CD4-positive, alpha-beta T cell treated with Interleukin-17A for 1 hour (primary cell): ENCODE results near the gene PLCG1.
"Not testable (repeated sequence)": the region's sequence is repeated elsewhere in the genome, so short reads cannot be mapped to it uniquely, and the experiment has no call there.

Experiments
- DNase-seq: peaks from one replicate; pipeline ENCODE4 v3.0.0-alpha.2; 2020

Gene PLCG1

DNA sequence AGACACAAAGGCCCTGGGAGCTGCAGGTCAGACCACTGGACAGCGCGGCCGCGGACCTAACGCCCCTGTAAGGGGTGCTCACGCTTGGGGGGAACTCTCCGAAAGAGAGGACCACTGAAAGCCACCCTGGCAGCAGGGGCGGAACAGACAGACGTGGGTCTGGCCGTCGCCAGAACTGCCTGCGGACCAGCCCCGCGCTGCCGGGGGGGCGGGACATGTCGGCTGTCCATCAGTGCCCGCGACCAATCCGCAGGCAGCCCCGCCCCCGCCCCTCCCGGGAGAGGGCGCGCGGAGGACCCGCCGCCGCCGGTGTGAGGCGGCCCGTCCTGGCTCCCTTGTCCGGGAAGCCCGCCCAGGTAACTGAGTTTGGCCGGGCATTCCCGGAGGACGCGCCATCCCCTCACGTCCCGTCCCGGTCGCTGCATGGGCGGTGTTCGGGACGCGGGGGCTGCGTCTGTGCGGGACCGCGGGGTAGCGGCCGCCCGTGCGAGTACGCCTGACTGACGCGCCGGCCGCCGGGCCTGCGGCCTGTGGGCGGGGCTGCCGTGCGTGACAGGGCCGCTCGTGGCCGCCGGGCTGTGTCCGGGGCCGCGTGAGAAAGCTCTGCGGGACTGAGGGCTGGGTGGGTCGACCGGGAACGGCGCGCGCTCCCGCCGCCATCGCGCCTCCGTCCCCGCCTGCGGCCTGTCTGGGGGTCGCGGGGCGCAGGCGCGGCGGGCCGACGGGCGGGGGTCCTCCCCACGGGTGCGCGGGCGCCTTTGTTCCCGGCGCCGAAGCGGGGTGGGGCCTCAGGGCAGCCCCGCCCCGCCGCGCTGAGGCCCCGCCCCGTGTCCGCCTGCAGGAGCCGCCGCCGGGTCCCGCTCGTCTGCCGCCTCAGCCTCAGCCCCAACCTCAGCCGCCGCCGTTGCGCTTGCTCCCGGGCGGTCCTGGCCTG, at the start of gene PLCG1:
Gene PLCG1 (plus strand): TSS at position 864 of the 934 bp plus-strand sequence. CDS start 99 bp downstream, outside the sequence.
- peak; percentile 84 for DNase-seq

DNA sequence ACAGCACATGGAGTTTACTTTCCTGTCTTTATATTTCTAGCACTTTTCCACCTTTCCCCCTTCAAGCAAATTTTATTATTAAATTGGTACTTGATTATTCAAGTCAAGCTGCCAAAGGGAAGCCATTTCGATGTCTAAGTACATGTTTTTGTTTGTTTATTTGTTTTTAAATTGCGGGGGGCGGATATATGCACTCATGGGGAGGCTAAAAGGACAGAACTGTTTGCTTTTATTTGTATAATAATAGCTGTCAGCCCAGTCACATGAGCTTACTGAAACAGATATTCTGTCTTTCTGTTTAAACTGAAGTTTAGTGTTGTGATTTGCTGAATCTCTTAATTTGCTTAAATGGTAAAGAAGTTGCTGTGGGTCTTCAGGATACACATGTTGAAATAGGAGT, 49.6 kb upstream of the PLCG1 start:
- no peak for DNase-seq

DNA sequence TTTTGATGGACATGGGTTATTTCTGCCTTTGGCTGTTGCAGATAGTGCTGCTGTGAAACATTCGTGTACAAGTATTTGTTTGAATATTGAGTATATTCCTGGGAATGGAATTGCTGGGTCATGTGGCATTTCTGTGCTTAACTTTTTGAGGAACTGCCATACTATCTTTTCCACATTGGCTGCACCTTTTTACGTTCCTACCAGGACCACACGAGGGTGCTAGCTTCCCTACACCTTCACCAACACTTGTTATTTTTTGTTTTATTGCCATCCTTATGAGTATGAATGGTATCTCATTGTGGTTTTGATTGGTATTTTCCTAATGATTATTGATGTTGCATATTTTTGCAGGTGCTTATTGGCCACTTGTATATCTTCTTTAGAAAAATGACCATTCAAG, 47.8 kb upstream of the PLCG1 start:
- no peak for DNase-seq

DNA sequence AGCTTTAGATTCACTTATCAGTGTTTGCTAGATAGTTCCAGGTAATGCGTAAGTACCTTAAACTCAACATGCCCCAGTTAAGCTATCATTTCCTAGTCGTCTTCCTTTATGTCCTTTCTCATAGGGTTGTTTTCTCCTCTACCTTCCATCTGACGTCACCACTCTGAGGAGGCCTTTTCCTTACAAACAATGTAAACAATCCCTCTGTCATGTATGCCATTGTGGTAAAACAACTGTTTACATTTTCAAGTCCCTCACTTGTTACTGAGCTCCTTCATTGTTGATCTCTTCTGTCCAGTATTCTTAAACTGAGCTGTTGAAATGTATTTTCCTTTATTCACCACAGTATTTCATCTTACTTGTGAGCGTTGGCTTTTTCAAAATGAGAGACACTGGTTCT, 45.4 kb upstream of the PLCG1 start:
- no peak for DNase-seq

DNA sequence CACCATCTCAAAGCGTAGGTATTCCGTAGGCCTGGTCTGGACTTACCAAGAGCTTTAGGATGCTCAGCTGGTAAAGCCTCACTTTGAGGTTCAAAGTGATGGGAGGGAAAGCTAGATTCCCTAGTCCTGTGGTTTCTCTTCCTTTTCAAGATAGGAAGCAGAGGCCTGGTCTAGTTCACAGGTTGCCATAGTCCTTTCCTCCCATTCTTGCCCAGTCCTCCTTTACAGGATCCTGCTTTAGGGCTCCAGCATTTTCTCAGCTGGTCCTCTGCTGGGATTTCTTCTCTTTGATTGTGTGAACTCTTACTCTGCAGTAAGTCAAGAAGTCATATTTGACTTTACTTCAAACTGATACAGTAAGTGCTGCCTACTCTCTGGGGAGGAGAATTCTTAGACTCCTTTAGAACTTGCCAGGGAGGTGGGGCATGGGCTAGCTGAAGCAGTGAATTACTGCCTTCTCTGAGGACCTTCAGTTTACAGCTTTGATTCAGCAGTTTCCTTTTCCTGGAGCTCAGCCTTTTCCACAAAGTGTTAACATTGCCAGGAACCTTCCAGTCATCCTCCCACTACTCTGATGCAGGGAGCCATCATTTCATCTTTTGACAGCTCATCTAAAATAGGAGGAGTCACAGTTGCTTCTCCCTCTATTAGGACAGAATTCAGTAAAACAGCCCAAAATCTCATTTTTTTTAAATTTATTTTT, 42.8 kb upstream of the PLCG1 start:
- no peak for DNase-seq

DNA sequence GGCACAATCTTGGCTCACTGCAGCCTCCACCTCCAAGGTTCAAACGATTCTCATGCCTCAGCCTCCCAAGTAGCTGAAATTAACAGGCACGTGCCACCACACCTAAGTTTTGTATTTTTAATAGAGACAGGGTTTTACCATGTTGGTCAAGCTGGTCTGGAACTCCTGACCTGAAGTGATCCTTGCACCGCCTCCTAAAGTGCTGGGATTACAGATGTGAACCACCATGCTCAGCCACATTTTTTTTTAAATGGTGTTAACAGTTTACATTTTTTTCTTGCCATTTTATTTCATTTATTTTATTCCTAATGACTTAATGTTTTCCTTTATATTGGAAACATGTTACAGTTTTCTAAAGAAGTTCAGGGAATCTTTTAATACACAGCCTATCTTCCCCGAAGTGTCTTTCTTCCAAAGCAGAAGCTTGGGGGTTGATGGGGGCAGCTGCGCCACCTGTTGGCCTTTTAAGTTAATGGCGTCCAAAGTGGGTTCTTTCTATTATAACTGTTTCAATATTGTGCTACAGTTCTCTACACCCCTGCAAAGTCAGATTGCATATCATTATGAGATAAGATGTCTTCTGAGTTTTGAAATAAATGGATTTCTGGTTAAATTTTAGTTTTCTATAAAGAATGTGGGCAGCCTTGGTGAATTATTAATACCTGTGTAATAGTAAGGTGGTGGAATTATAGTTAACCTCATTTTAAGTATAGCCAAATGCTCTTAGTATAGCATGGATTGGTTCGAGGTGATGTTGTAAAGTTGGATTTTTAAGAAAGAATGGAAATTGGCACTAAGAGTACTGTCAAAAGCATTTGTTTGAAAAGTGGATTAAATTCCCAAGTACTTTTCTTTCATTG, 42.0 kb upstream of the PLCG1 start:
- DNase-seq, result peak; percentile 72

DNA sequence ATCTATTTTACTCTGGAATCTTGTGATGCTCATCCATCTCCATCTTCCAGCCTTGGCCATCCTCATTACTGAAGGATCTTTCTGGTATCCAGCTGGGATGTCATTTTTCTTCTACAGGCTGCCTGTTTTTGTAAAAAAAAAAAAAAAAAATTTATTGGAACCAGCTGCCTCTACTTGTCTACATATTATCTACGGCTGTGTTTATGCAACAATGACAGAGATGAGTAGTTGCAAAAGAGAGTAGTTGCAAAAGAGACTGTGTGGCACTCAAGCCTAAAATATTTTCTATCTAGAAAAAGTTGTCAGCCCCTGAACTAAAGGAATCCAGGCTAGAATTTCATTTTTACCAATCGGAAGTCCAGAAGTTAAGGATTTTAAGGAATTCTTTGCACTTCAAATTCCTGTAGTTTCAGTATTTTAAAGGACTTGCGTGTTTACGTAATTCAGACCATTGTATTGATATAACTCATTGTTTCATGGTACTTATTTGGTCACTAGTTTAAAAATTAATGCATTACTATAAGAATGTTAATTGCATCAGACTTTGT, 38.6 kb upstream of the PLCG1 start:
- no peak for DNase-seq

DNA sequence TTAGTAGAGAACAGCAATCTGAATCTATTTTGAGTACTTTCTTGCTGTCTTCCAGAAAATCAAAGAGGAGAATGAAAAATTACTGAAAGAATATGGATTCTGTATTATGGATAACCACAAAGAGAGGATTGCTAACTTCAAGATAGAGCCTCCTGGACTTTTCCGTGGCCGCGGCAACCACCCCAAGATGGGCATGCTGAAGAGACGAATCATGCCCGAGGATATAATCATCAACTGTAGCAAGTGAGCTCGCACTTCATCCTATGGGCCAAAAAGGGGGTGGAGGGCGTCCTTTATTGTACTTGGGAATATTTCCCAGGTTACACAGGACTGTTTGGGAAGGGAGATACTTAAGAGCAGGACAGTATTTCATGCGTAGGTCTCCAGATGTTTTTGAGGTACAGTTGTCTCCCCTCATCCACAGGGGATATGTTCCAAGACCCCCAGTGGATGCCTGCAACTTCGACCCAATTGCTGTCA, 37.3 kb upstream of the PLCG1 start:
- no peak for DNase-seq

DNA sequence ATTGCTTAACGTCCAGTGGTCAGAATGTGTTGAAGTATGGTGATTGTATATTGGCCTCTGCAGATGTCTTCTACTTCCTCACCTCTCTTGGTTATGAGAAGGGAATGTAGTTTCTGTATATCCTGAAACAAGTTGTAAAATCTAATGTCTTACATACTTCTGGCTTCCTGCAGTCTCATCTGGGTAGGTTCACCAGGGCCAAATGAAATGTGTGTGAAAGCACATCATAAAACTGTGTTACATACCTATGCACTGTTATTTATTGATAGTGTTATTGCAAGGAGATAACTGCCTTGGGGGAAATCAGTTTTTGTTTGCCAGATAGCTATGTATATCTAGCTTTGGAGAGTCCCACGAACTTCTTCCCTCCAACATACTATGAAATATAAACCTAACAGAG, 35.7 kb upstream of the PLCG1 start:
- no peak for DNase-seq

DNA sequence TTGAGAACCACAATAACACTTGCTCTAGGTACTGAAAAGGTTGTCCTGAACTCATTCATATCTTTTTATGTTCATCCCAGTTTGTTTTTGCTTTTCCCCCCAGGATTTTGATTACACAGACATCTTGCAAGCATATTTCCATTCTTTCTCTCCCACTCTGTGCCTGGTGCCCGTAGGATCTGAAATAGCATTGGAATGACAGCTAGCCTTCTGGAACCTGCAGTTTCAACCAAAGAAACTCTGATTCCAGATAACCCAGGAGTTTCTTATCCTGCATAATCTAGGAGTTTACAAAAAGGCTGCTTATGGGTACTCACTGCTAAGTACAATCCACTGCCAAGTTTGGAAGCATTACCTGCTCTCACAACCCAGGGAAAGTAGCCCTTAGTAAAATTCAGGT, 28.8 kb upstream of the PLCG1 start:
- no peak for DNase-seq

DNA sequence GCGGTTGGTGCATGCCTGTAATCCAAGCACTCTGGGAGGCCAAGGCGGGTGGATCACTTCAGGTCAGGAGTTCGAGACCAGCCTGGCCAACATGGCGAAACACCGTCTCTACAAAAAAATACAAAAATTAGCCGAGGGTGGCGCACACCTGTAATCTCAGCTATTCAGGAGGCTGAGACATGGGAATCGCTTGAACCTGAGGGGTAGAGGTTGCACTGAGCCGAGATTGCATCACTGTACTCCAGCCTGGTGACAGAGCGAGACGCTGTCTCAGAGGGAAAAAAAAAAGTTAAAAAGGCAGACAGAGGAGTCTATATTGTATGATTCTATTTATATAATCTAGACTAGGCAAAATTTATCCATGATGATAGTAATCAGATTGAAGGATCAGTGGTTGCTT, 27.3 kb upstream of the PLCG1 start:
- DNase-seq, result no peak

DNA sequence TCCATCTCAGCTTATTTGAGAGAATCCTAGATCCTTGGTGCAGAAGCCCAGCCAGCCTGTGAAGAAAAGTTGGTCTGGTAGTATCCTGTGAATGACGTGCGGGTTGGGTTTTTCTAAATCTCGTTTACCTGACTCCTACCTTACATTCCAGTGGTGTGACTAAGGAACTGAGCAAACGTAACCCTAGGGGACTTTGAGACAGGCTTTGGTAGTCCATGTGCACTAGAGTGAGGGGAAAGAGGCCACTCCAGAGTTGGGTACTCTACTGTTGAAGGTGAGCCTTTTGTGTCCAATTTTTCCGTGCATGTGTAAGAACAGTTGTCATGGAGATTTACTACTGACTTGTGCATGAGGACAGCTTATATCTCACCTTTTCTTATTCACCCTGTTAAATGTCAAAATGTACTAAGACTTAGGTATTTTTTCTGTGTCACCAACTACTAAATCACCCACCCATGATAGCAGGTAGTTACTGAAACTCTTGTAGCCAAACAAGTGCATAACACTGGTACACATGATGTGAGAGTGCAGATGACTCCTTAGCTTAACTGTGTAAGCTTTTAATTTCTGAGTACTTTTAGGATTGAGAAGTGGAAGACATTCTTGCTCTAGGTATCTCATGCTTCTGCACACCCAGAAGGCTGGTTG, 26.3 kb upstream of the PLCG1 start:
- no peak for DNase-seq

DNA sequence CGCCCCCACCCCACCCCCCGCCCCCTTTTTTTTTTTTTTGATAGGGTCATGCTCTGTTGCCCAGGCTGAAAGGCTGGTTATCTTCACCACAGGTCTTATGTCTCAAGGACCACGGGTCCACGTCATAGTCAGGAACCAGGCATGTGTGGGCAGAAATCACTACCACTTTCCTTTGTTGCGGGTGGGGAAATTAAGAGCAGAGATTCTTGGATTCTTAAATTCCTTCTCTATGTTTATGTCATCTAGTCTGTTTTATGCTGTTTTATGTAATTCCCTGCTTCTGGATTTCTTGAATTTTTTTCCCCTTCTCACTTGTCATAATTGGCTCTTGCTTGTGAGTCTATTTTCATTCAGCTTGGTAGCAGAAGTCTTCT, 25.8 kb upstream of the PLCG1 start:
- no peak for DNase-seq

DNA sequence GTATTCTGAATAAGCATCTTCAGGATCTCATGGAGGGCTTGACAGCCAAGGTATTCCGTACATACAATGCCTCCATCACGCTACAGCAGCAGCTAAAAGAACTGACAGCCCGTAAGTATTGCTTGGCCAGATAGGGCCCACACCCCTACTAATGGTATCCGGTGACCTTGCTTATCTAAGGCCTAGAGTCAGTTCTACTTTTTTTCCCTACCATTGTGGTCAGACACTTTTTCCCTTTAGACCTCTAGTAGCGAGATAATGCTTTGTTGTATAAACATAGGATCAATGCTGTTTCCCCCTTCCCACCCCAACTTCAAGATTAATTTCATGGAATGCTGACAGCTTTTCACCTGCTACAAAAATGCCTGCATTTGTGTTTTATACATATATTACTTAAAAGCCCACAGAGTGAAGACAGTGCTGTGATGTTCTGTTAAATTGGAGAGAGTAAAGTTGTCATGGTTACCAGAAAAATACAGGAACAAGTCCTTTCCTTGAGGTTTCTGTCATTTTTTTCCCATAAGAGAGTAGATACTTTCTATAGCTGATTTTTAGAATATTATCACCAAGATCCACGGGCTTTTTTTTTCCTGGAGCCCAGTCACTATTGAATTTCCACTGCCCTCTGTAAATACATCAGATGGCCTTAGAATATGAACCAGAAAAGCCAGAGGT, 20.9 kb upstream of the PLCG1 start:
- DNase-seq, result no peak

DNA sequence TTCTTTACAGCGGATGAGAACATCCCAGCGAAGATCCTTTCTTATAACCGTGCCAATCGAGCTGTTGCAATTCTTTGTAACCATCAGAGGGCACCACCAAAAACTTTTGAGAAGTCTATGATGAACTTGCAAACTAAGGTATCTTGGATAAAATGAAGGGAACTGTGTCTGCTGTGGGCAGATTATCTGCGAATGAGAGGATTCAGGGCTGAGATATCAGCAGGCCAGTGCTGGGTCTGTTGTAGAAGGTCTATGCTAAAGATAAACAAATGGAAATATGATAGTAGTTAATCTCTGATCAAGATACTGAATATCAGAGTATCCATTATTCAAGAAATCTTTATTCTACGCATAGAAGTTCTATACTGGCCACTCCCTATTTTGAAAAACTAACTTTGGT, 19.2 kb upstream of the PLCG1 start:
- DNase-seq, result not testable (repeated sequence)

DNA sequence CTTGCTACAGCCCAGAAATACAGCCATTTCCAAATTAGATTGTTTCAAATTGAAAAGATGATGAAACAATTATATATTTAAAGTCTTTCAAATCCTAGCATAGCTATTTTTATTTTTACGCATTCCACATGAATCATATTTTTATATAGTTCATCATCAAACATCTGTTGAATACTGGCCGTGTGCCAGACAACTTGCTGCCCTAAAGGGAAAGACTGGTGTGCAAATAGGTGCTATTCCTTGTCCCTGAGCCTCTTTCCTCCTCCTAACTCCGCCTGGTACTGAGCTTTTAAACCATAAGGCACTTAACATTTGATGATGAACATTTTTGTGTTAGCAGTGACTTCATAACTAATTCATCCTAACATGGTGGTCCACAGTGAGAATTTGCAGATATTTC, 18.7 kb upstream of the PLCG1 start:
- no peak for DNase-seq

DNA sequence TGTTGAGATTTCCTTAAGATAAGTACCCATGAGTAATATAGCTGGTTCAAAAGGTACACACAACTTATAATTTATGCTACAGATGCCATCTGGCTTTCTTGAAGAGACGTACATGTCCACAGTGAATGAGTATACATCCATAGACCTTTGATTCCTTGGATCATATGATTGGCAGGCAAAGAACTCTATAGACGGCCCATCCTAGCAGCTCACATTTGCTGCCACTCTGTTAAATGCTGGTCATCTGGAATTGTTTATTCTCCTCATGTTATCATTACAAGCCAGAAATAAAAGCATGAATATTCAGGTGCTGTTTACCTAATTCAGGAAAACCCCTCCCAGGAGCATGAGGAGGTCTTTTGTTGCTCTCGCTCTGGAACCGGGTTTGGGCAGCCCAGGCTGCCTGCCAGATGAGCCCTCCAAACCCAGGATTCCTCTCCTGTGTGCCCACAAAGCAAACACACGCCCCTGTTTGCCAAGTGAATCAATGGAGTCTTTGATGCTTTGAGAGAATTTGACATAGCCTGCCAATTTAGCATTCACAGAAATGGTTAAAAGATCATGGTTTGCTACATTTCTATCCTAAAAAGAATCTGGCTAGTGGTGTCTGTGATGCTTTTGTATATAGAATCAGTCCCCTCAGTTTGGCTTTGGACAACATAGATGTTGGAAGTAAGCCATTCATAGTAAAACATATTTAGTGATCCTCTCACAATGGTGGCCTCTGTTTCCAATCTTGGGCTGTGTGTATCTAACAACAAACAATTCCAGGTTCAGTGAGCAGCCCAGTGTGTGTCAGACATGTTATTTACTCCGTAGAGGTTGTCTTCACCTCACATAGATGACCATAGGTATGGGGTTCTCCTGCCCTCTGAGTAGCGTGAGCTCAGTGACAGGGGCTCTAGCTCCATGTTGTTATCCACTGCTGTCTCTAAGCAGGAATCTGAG, 17.5 kb upstream of the PLCG1 start:
- DNase-seq, result no peak

DNA sequence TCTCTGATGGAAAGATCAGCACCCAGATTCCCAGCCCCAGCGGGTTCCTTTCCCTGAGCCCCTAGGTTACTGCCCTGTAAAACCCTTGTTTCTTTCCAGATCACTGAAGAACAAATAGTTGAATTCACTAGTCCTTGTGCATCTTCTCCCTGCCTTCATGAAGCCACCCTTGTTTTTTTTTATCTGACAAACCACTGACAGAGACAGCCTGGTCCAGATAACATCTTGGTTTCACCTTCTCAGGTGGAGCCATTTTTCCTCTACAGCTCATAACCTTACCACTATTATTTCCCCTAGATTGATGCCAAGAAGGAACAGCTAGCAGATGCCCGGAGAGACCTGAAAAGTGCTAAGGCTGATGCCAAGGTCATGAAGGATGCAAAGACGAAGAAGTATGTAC, 15.9 kb upstream of the PLCG1 start:
- DNase-seq, result no peak

DNA sequence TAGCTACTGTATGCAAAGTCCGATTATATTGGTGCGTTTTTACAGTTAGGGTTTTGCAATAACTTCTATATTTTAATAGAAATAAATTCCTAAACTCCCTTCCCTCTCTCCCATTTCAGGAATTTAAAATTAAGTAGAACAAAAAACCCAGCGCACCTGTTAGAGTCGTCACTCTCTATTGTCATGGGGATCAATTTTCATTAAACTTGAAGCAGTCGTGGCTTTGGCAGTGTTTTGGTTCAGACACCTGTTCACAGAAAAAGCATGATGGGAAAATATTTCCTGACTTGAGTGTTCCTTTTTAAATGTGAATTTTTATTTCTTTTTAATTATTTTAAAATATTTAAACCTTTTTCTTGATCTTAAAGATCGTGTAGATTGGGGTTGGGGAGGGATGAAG, 13.7 kb upstream of the PLCG1 start:
- DNase-seq, result no peak

DNA sequence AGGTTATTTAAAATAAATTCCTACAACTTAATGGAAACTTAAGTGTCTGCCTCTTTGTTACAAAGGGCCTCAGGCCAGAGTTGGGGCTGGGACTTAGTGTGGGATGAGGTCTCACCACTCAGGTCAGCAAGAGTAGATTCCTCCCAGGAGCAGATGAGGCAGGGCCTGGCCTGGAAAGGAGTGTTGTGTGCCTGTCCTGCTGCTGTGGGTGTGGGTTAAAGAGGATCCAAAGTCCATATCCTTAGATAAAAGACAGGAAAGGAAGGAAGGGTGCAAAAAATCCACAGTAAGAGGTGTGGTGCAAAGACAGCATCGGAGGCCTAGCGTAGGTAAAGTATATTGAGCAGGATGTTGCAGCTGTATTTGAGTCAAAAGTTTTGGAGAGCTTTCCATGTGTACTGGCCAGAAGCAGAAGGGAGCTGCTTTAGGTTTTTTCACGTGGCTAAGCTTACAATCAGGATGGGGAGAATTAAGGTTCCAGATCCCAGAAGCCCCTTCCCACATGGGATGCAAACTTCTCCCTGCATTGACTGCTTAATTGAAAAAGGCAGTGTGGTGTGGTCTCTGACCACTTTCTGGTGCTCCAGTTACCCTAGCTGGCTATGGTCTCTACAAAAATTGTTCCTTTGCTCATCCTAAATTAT, 12.8 kb upstream of the PLCG1 start:
- DNase-seq, result no peak
